GM12865 (cell line): ENCODE measurements around the gene GBE1.

ENCODE experiments used
- DNase-seq: peaks from one replicate; pipeline ENCODE4 v3.0.0; 2010; ENCODE audit warnings: low read depth
- H3K4me3 ChIP-seq: 2 replicates; pipeline ENCODE4 v1.5.1; 2011; ENCODE audit warnings: mild to moderate bottlenecking, low read depth, low read length, control low read depth
- CTCF ChIP-seq: IDR thresholded peaks from 2 replicates; pipeline ENCODE4 v1.5.1; 2011; ENCODE audit warnings: low read length, control low read depth, low read depth, inconsistent platforms; ENCODE audit not compliant: insufficient read depth; ENCODE audit errors: missing control alignments

Gene GBE1

GRCh38 chr3:81581966-81582599 is 179.4 kb downstream of the GBE1 start:
- peak; percentile 56 for DNase-seq
- TF ChIP-seq CTCF: peak; percentile 74
- H3K4me3 ChIP-seq: no peak overlapping the region

- TF ChIP-seq CTCF: no peak
- DNase-seq: no peak
- H3K4me3 ChIP-seq: no peak overlapping the region
Observed at GRCh38 chr3:81580355-81580754, 181.1 kb downstream of the GBE1 start.

GRCh38 chr3:81579744-81580143 is 181.7 kb downstream of the GBE1 start:
- H3K4me3 ChIP-seq: no peak overlapping the region
- DNase-seq: no peak
- TF ChIP-seq CTCF: no peak

GRCh38 chr3:81572201-81572756 is 189.2 kb downstream of the GBE1 start:
- no peak for DNase-seq
- TF ChIP-seq CTCF: no peak
- no peak overlapping the region for H3K4me3 ChIP-seq

- TF ChIP-seq CTCF: no peak
- no peak for DNase-seq
- no peak overlapping the region for H3K4me3 ChIP-seq
Observed at GRCh38 chr3:81568378-81568777, 193.1 kb downstream of the GBE1 start.

GRCh38 chr3:81565041-81565440 is 196.4 kb downstream of the GBE1 start:
- no peak for DNase-seq
- TF ChIP-seq CTCF: no peak
- H3K4me3 ChIP-seq: no peak overlapping the region

GRCh38 chr3:81558106-81558505 is 203.3 kb downstream of the GBE1 start:
- TF ChIP-seq CTCF: no peak
- DNase-seq: no peak
- no peak overlapping the region for H3K4me3 ChIP-seq
